Right lobe of liver (tissue), 4 donors: ENCODE data around the gene PNPLA1.

Experiments used
- CTCF ChIP-seq, 4 donors: fragments of 200-600 bp in 3 of 4; fragments of 450-650 bp in 1 of 4; IDR thresholded peaks; one replicate each; pipeline versions ENCODE4 v1.5.1 to v1.8.0; 2016 to 2022; ENCODE audit warnings: antibody characterized with exemption in 4 of 4, mild to moderate bottlenecking in 2 of 4
- POLR2A ChIP-seq: fragments of 450-650 bp; IDR thresholded peaks from one replicate; pipeline ENCODE4 v1.6.1; 2017; ENCODE audit warnings: antibody characterized with exemption, mild to moderate bottlenecking
- donor health status: DM: no; HTN: no; CAD: no.
- donor health status: DM: no; HTN: no; CAD: no.
- donor health status: DM: no; HTN: yes; CAD: no.

GRCh38 chr6:36349240-36349639 lies 79.4 kb downstream of the PNPLA1 start:
- TF ChIP-seq CTCF (IDR thresholded peaks at IDR 0.05) (no peak), POLR2A (no peak)
